Transverse colon (tissue), 4 donors: ENCODE results near the gene GOLGA2. TPM values are rescaled to one million over a fixed set of nuclear protein-coding genes. Genes with fewer than 3 reads are reported as not detected.

Experiments
- DNase-seq: peaks from one replicate; pipeline ENCODE4 v3.0.0-alpha.2; 2019
- H3K27ac ChIP-seq, 4 donors: fragments of 200-600 bp; sonication (generic); 2 replicates each; pipeline ENCODE4 v1.5.1; 2016 to 2018; ENCODE audit warnings: inconsistent platforms in 4 of 4
- H3K27me3 ChIP-seq: fragments of 200-600 bp; sonication (generic); 2 replicates; pipeline ENCODE4 v1.5.1; 2017; ENCODE audit warnings: inconsistent platforms
- H3K36me3 ChIP-seq, 4 donors: fragments of 200-600 bp; sonication (generic); 2 replicates each; pipeline ENCODE4 v1.5.1; 2017 to 2019; ENCODE audit warnings: inconsistent platforms in 4 of 4
- H3K4me1 ChIP-seq, 4 donors: fragments of 200-600 bp; sonication (generic); 2 replicates each; pipeline ENCODE4 v1.5.1; 2017 to 2020; ENCODE audit warnings: inconsistent platforms in 4 of 4
- H3K4me3 ChIP-seq, 4 donors: fragments of 200-600 bp; sonication (generic); 1 replicate in 1 of 4; 2 replicates in 3 of 4; pipeline versions ENCODE4 v1.5.1 to v1.6.1; 2017 to 2019; ENCODE audit warnings: inconsistent platforms in 4 of 4
- H3K9me3 ChIP-seq, 2 donors: fragments of 200-600 bp; sonication (generic); 2 replicates each; pipeline ENCODE4 v1.5.1; 2017 to 2019; ENCODE audit warnings: inconsistent platforms in 2 of 2
- CTCF ChIP-seq, 5 experiments: fragments of 200-600 bp in 3 of 5; fragments of 450-650 bp in 2 of 5; sonication (generic) in 3 of 5; IDR thresholded peaks; 1 replicate in 2 of 5; 2 replicates in 3 of 5; pipeline ENCODE4 v1.5.1; 2016 to 2017; ENCODE audit warnings: antibody characterized with exemption in 5 of 5, inconsistent platforms in 3 of 5, mild to moderate bottlenecking in 2 of 5, moderate library complexity in 1 of 5
- EP300 ChIP-seq: sonication (generic); formaldehyde crosslinking; IDR thresholded peaks from one replicate; pipeline ENCODE4 v1.6.1; 2017; ENCODE audit warnings: antibody characterized with exemption, low read depth
- POLR2A ChIP-seq: fragments of 450-650 bp; IDR thresholded peaks from one replicate; pipeline ENCODE4 v1.6.1; 2016; ENCODE audit warnings: antibody characterized with exemption, mild to moderate bottlenecking, moderate library complexity
- POLR2AphosphoS5 ChIP-seq, 3 donors: sonication (generic); formaldehyde crosslinking; IDR thresholded peaks; one replicate each; pipeline ENCODE4 v1.6.1; 2016; ENCODE audit warnings: antibody characterized with exemption in 3 of 3
- WGBS, 2 donors: methylation state at CpG; one replicate each; pipeline ENCODE4 v1.1.5; 2018; ENCODE audit warnings: low coverage in 1 of 2; 5-methylcytosine and 5-hydroxymethylcytosine counted together
- in situ Hi-C, 4 donors: fragments of 200-750 bp; cut with MboI; loops; one replicate each; pipeline versions ENCODE4 v1.15.0 to v1.15.1; 2017; ENCODE audit warnings: low sequenced_read_pairs in 3 of 4, low pct_ligation_motif_present in 1 of 4, low pct_unique_long_range_greater_than_20kb in 1 of 4
- intact Hi-C: fragments of 100-400 bp; cut with DNase I; formaldehyde crosslinking; loops from one replicate; pipeline ENCODE4 v1.15.1; 2023; ENCODE audit warnings: low total_unique reads
- total RNA-seq, 4 donors: library from RNA; depleted of rRNA; stranded (reverse); fragments of >200 nt; gene quantifications; one replicate each; pipeline ENCODE4 v1.1.0, GENCODE V29; 2016

GOLGA2 gene
- total RNA-seq, 4 donors from 2014 or later, result 69.9 to 206 (median 75.5) TPM

- TF ChIP-seq POLR2A (no peak), EP300 (no peak), CTCF (IDR thresholded peaks at IDR 0.05) (no peak), POLR2AphosphoS5 (IDR thresholded peaks at IDR 0.05) (no peak)
- no peaks in the 10 kb centered on the region for H3K36me3 ChIP-seq
- H3K4me3 ChIP-seq, result no peak overlapping the region
- H3K4me1 ChIP-seq, result peaks cover 0 to 11% (median 3%) of the 10 kb centered on the region in 4 donors
- WGBS, 2 donors, result 47% methylated on average over 2 of the region's 2 CpGs; no CpG with 5 or more reads in 1 of the 2 donors
- no peaks in the 10 kb centered on the region for H3K9me3 ChIP-seq
- intact Hi-C loops (no loop called here), in situ Hi-C loops (no loop called here)
- H3K27me3 ChIP-seq, result no peaks in the 10 kb centered on the region
- H3K27ac ChIP-seq, result no peak overlapping the region
- DNase-seq, result no peak
These were observed 63.9 kb downstream of the GOLGA2 start for GRCh38 chr9:128211981-128212281.

- no peak for DNase-seq
- 50 to 61% methylated on average over 3 to 12 of the region's 12 CpGs for WGBS, 2 donors
- intact Hi-C loops (no loop called here), in situ Hi-C loops (no loop called here)
- H3K4me3 ChIP-seq, result no peak overlapping the region
- H3K4me1 ChIP-seq, result peaks cover 0 to 14% (median 3%) of the 10 kb centered on the region in 4 donors
- no peak overlapping the region for H3K27ac ChIP-seq
- TF ChIP-seq POLR2AphosphoS5 (IDR thresholded peaks at IDR 0.05), result no peak
- no peak for TF ChIP-seq EP300
- TF ChIP-seq POLR2A, result no peak
- no peak for TF ChIP-seq CTCF (IDR thresholded peaks at IDR 0.05)
- H3K27me3 ChIP-seq, result no peaks in the 10 kb centered on the region
- no peaks in the 10 kb centered on the region for H3K36me3 ChIP-seq
- no peaks in the 10 kb centered on the region for H3K9me3 ChIP-seq
These were observed 64.4 kb downstream of the GOLGA2 start for GRCh38 chr9:128211186-128211980.

GRCh38 chr9:128208946-128209669 lies 66.7 kb downstream of the GOLGA2 start:
- H3K4me1 ChIP-seq, result peaks cover 0 to 17% (median 6%) of the 10 kb centered on the region in 4 donors

More at GRCh38 chr9:128208946-128209669, 66.7 kb downstream of the GOLGA2 start:
- intact Hi-C loops, result no loop called here
- 76 to 84% methylated on average over 5 to 14 of the region's 15 CpGs for WGBS, 2 donors
- H3K27me3 ChIP-seq, result peaks cover 11% of the 10 kb centered on the region
- H3K4me3 ChIP-seq, result no peak overlapping the region
- no peak for DNase-seq
- no peaks in the 10 kb centered on the region for H3K36me3 ChIP-seq
- in situ Hi-C loops, result no loop called here
- no peak overlapping the region for H3K27ac ChIP-seq
- H3K9me3 ChIP-seq, result no peaks in the 10 kb centered on the region
- TF ChIP-seq POLR2A (no peak), CTCF (IDR thresholded peaks at IDR 0.05) (no peak), POLR2AphosphoS5 (IDR thresholded peaks at IDR 0.05) (no peak), EP300 (no peak)
